Stimulated activated effector memory CD8-positive, alpha-beta T cell treated with anti-CD3 and anti-CD28 coated beads, Interleukin-12 subunit alpha, Interleukin-12 subunit beta, amount 100 ng/mL, for 72 hours (primary cell): Measurements from ENCODE around the gene MTMR10.

Source experiments
- ATAC-seq: fragments of 150-1000 bp; cut with Tn5 transposase; 2 replicates; pipeline ENCODE4 v1.10.0; 2021
- DNase-seq, 2 donors: peaks; one replicate each; pipeline ENCODE4 v3.0.0; 2021 to 2022; ENCODE audit warnings: low spot score in 2 of 2
- H3K27ac Mint-ChIP-seq: one replicate; pipeline ENCODE4 v1.8.0; 2022; ENCODE audit warnings: mild to moderate bottlenecking, mixed read lengths
- H3K36me3 Mint-ChIP-seq: one replicate; pipeline ENCODE4 v1.8.0; 2022; ENCODE audit warnings: mild to moderate bottlenecking, mixed read lengths
- H3K4me1 Mint-ChIP-seq: one replicate; pipeline ENCODE4 v1.8.0; 2022; ENCODE audit warnings: mixed read lengths
- H3K4me3 Mint-ChIP-seq: one replicate; pipeline ENCODE4 v1.8.0; 2022; ENCODE audit warnings: mild to moderate bottlenecking, mixed read lengths
- H3K9me3 Mint-ChIP-seq: one replicate; pipeline ENCODE4 v1.8.0; 2022; ENCODE audit warnings: mixed read lengths

Gene MTMR10

DNA sequence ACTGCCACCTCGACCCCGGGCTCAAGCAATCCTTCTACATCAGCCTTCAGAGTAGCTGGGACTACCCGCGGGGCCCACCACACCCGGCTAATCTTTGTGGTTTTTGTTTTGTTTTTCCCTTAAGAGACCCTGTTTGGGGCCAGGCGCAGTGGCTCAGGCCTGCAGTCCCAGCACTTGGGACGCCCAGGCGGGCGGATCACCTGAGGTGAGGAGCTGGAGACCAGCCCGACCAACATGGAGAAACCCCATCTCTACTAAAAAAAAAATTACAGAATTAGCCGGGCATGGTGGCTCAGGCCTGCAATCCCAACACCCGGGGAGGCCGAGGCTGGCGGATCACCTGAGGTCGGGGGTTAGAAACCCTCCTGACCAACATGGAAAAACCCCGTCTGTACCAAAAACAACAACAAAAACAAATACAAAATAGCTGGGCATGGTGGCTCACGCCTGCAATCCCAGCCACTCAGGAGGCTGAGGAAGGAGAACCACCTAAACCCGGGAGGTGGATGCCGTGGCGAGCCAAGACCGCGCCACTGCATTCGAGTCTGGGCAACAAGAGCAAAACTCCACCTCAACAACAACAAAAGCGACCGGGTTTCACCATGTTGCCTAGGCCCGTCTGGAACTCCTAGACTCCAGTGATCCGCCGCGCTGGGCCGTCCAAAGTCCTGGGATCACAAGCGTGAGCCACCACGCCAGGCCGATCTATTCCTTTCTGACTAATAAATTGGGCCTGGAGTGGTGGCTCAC lies 95.8 kb downstream of the MTMR10 start:
- no peak overlapping the region for H3K4me3 Mint-ChIP-seq
- DNase-seq = no peak
- no peak for ATAC-seq
- no peaks in the 10 kb centered on the region for H3K4me1 Mint-ChIP-seq
- H3K9me3 Mint-ChIP-seq = no peaks in the 10 kb centered on the region
- no peak overlapping the region for H3K27ac Mint-ChIP-seq
- peaks cover 4% of the 10 kb centered on the region for H3K36me3 Mint-ChIP-seq

DNA sequence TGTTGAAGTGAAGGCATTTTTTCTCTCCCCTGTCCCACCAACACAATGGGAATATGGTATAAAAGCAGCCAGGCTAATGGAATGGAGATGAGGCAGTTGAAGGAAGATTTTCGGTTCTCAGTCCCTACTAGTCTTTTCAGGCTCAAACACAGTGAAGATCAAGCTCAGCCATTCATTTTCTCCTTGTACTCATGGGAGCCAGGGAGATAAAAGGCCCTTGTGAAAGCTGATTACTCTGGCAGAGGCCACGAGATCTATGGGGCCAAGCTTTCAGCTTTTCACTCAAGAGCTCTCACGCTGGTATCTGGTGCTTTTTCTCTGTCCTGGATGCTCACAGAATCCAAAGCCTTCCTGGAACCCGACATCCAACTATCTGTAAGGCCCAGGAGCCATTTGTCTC lies 102.2 kb downstream of the MTMR10 start:
- DNase-seq = no peak
- no peaks in the 10 kb centered on the region for H3K36me3 Mint-ChIP-seq
- H3K27ac Mint-ChIP-seq = no peak overlapping the region
- no peak overlapping the region for H3K4me3 Mint-ChIP-seq
- no peak for ATAC-seq
- no peaks in the 10 kb centered on the region for H3K4me1 Mint-ChIP-seq
- no peaks in the 10 kb centered on the region for H3K9me3 Mint-ChIP-seq
